ENCODE data around the gene RPTOR. TPM values are rescaled to one million over a fixed set of nuclear protein-coding genes. Genes with fewer than 3 reads are reported as not detected.

RPTOR gene
- total and polyA plus RNA-seq, 2 donors (not counting 3 experiments of a cell fraction or from before 2014, with no cell fraction given): 10.7 to 41.8 TPM

DNA sequence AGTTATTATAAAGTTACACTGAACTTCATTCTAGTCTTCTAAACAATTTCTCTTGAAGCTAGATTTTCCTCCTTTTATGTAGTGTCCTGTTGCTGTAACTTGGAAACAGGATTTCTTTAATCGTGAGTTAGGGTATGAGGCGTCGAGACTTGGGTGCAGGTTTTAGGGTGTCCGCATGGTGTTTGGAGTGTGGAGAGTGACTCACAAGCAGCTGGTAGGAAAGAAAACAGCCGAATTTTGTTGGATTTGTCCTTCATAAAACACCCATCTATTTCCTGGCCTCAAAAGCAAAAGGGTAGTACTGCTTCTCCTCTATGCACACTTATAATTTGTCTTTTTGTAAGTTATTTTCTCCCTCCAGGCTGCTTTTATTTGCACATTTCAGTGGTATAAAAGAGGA lies 1.6 kb downstream of the RPTOR start:
- no peaks in the 10 kb centered on the region for H3K36me3 ChIP-seq (ENCODE audit: control insufficient read depth in 2 of 2, extremely low read depth in 1 of 2, insufficient read depth in 2 of 2, low read length in 2 of 2)
- no peaks in the 10 kb centered on the region for H3K27me3 ChIP-seq (ENCODE audit: control insufficient read depth in 2 of 2, insufficient read depth in 2 of 2, low read length in 2 of 2)
- no peaks in the 10 kb centered on the region for H3K9me1 ChIP-seq (replicated peaks; ENCODE audit: control insufficient read depth, extremely low read depth, insufficient read depth, low read length)
- peak overlapping the region; percentile 87 for H3K4me2 ChIP-seq (ENCODE audit: insufficient read depth, low read length)
- no peak for TF ChIP-seq CTCF (IDR thresholded peaks at IDR 0.05; ENCODE audit: extremely low read depth in 1 of 2, insufficient read depth in 1 of 2, low read depth in 1 of 2, low read length in 2 of 2)
- no peak for TF ChIP-seq POLR2AphosphoS5 (IDR thresholded peaks at IDR 0.05; ENCODE audit: insufficient read depth, low read depth, low read length)
- TF ChIP-seq FOS (IDR thresholded peaks at IDR 0.05; ENCODE audit: borderline replicate concordance, insufficient read depth, low read length): no peak
- TF ChIP-seq EZH2 (IDR thresholded peaks at IDR 0.05; ENCODE audit: borderline replicate concordance, low read depth, low read length, severe bottlenecking): no peak
- no peak for TF ChIP-seq MYC (IDR thresholded peaks at IDR 0.05; ENCODE audit: low read depth, low read length)
- TF ChIP-seq MAX (IDR thresholded peaks at IDR 0.05; ENCODE audit: insufficient read depth, insufficient read length): no peak
- TF ChIP-seq GATA2 (IDR thresholded peaks at IDR 0.05; ENCODE audit: insufficient read depth, insufficient read length, low read depth, low read length): no peak
- no peak for TF ChIP-seq POLR2A (IDR thresholded peaks at IDR 0.05; ENCODE audit: low read depth, low read length)
- TF ChIP-seq JUN (IDR thresholded peaks at IDR 0.05; ENCODE audit: borderline replicate concordance, insufficient read depth, insufficient read length, low read depth): no peak
- peak overlapping the region in 1 of 3 experiments; percentile 86 for H3K4me3 ChIP-seq (replicated peaks in 1 of 3; ENCODE audit: insufficient read depth in 1 of 3, low read depth in 1 of 3, low read length in 3 of 3)
- FAIRE-seq: no peak
- H4K20me1 ChIP-seq (replicated peaks; ENCODE audit: control insufficient read depth, extremely low read depth, insufficient read depth, low read length): no peaks in the 10 kb centered on the region
- no peak overlapping the region for H3K27ac ChIP-seq (ENCODE audit: insufficient read depth, low read depth, low read length)
- ChIA-PET POLR2A (no interaction called here), CTCF (no interaction called here)
- intact Hi-C loops (cut with micrococcal nuclease) (loop anchor here (10.0 kb wide), 1 partner anchor 289 kb away; no protein-coding TSS in a partner anchor), dilution Hi-C loops (cut with MboI; ENCODE audit: extremely low pct_ligation_motif_present, low sequenced_read_pairs) (no loop called here)
- no peaks in the 10 kb centered on the region for H3K9me3 ChIP-seq (replicated peaks; ENCODE audit: control insufficient read depth, insufficient read depth, low read length)
- no peak for DNase-seq (ENCODE audit: low read depth, low spot score)
- peak overlapping the region; percentile 93 for H3K9ac ChIP-seq (replicated peaks; ENCODE audit: extremely low read depth, insufficient read depth, low read length)
- peaks cover 58% of the 10 kb centered on the region for H3K79me2 ChIP-seq (ENCODE audit: control insufficient read depth, insufficient read depth, low read length)
- no TSS peak for BruUV-seq (replicated peaks)
- peaks cover 12% of the 10 kb centered on the region for H3K4me1 ChIP-seq (ENCODE audit: control insufficient read depth, extremely low read depth, insufficient read depth, low read length)
- no peak overlapping the region for H2AFZ ChIP-seq (ENCODE audit: low read depth, low read length)

Measured in endothelial cell of umbilical vein (primary cell).